IMR-90 (cell line): ENCODE results near the gene OGDHL. TPM values are rescaled to one million over a fixed set of nuclear protein-coding genes. Genes with fewer than 3 reads are reported as not detected.

Source experiments
- ATAC-seq: fragments of 200-7000 bp; cut with Tn5 transposase; 2 replicates; pipeline ENCODE4 v1.9.1; 2020; ENCODE audit warnings: low read depth, mild to moderate bottlenecking, moderate library complexity
- BruUV-seq: library from RNA; stranded (reverse); fragments of 400-500 nt; replicated peaks from 2 replicates; lab custom pipeline; 2021; lab: Mats Ljungman, UMichigan
- CTCF ChIA-PET: fragments of 300-600 bp; formaldehyde crosslinking; extraction: SDS; loops from one replicate; lab custom pipeline; 2021; ENCODE audit warnings: antibody characterized with exemption; lab: Yijun Ruan, JAX
- POLR2A ChIA-PET: fragments of 300-600 bp; sonication (Branson Sonifier 250); formaldehyde crosslinking; loops from one replicate; lab custom pipeline; 2022; ENCODE audit warnings: antibody characterized with exemption; ENCODE audit not compliant: unreplicated experiment; lab: Charles Lee
- DNase-seq: peaks from one replicate; pipeline ENCODE4 v3.0.0; 2013
- H2AFZ ChIP-seq: replicated peaks from 2 replicates; pipeline ENCODE3; 2013; ENCODE audit warnings: low read length, mild to moderate bottlenecking; ENCODE audit not compliant: poor library complexity
- H2AK5ac ChIP-seq: 2 replicates; pipeline ENCODE4 v1.6.1; 2013; ENCODE audit warnings: low read depth, low read length, inconsistent platforms
- H2AK9ac ChIP-seq: replicated peaks from 2 replicates; pipeline ENCODE3; 2013; ENCODE audit warnings: mild to moderate bottlenecking, low read depth, low read length, moderate library complexity; ENCODE audit not compliant: poor library complexity
- H2BK120ac ChIP-seq: 2 replicates; pipeline ENCODE4 v1.6.1; 2013; ENCODE audit warnings: low read depth, low read length, inconsistent platforms
- H2BK15ac ChIP-seq: 3 replicates; pipeline ENCODE4 v1.6.1; 2013; ENCODE audit warnings: low read depth, low read length, inconsistent platforms
- H2BK20ac ChIP-seq: 2 replicates; pipeline ENCODE4 v1.6.1; 2013; ENCODE audit warnings: low read depth, mild to moderate bottlenecking, inconsistent platforms, low read length, moderate library complexity
- H2BK5ac ChIP-seq: 2 replicates; pipeline ENCODE4 v1.6.1; 2013; ENCODE audit warnings: mild to moderate bottlenecking, low read depth, low read length, inconsistent platforms; ENCODE audit not compliant: poor library complexity, severe bottlenecking
- H3K14ac ChIP-seq: replicated peaks from 2 replicates; pipeline ENCODE4 v1.6.1; 2013; ENCODE audit warnings: low read depth, low read length, inconsistent platforms
- H3K18ac ChIP-seq: 2 replicates; pipeline ENCODE4 v1.6.1; 2013; ENCODE audit warnings: low read depth, low read length, control low read depth
- H3K23ac ChIP-seq: 2 replicates; pipeline ENCODE4 v1.6.1; 2013; ENCODE audit warnings: low read depth, low read length, inconsistent platforms
- H3K27ac ChIP-seq: 2 replicates; pipeline ENCODE4 v1.5.1; 2013; ENCODE audit warnings: mild to moderate bottlenecking, control low read depth, low read length; ENCODE audit not compliant: insufficient read depth
- H3K27me3 ChIP-seq: 2 replicates; pipeline ENCODE4 v1.6.1; 2013; ENCODE audit warnings: low read length; ENCODE audit not compliant: control insufficient read depth, insufficient read depth
- H3K36me3 ChIP-seq: 2 replicates; pipeline ENCODE4 v1.6.1; 2013; ENCODE audit warnings: low read length, mixed read lengths; ENCODE audit not compliant: control insufficient read depth, insufficient read depth
- H3K4ac ChIP-seq: 2 replicates; pipeline ENCODE4 v1.6.1; 2013; ENCODE audit warnings: low read depth, low read length, inconsistent platforms
- H3K4me1 ChIP-seq: 2 replicates; pipeline ENCODE4 v1.6.1; 2013; ENCODE audit warnings: low read length, mixed read lengths; ENCODE audit not compliant: control insufficient read depth, insufficient read depth
- H3K4me2 ChIP-seq: 2 replicates; pipeline ENCODE4 v1.6.1; 2013; ENCODE audit warnings: low read depth, mild to moderate bottlenecking, control low read depth, low read length, moderate library complexity
- H3K4me3 ChIP-seq: 2 replicates; pipeline ENCODE4 v1.5.1; 2013; ENCODE audit warnings: low read depth, mild to moderate bottlenecking, control low read depth, low read length, moderate library complexity; ENCODE audit not compliant: insufficient read depth
- H3K56ac ChIP-seq: 2 replicates; pipeline ENCODE4 v1.6.1; 2013; ENCODE audit warnings: low read length, inconsistent platforms; ENCODE audit not compliant: insufficient read depth; ENCODE audit errors: extremely low read depth
- H3K79me1 ChIP-seq, 2 experiments: 2 replicates each; pipeline ENCODE4 v1.6.1; 2013; ENCODE audit warnings: low read length in 2 of 2, inconsistent platforms in 1 of 2, low read depth in 1 of 2
- H3K9ac ChIP-seq: 2 replicates; pipeline ENCODE4 v1.6.1; 2013; ENCODE audit warnings: low read depth, low read length, control low read depth
- H3K9me1 ChIP-seq: 2 replicates; pipeline ENCODE4 v1.6.1; 2013; ENCODE audit warnings: low read length, inconsistent platforms; ENCODE audit not compliant: insufficient read depth
- H3K9me3 ChIP-seq: 2 replicates; pipeline ENCODE4 v1.6.1; 2013; ENCODE audit warnings: low read length; ENCODE audit not compliant: control insufficient read depth, insufficient read depth
- H4K20me1 ChIP-seq: 2 replicates; pipeline ENCODE4 v1.6.1; 2013; ENCODE audit warnings: low read length, inconsistent platforms; ENCODE audit not compliant: insufficient read depth
- H4K5ac ChIP-seq: 2 replicates; pipeline ENCODE4 v1.6.1; 2013; ENCODE audit warnings: mild to moderate bottlenecking, low read depth, low read length, control low read depth
- H4K8ac ChIP-seq, 2 experiments: 2 replicates each; pipeline ENCODE4 v1.6.1; 2013; ENCODE audit warnings: low read depth in 2 of 2, low read length in 2 of 2, control low read depth in 1 of 2, inconsistent platforms in 1 of 2
- H4K91ac ChIP-seq: 2 replicates; pipeline ENCODE4 v1.6.1; 2013; ENCODE audit warnings: low read depth, low read length, inconsistent platforms; ENCODE audit not compliant: insufficient read depth
- BHLHE40 ChIP-seq: fragments of 150-350 bp; IDR thresholded peaks from 2 replicates; pipeline ENCODE4 v1.6.1; 2016; ENCODE audit warnings: mild to moderate bottlenecking, low read depth, low read length
- CEBPB ChIP-seq: IDR thresholded peaks from 2 replicates; pipeline ENCODE4 v1.6.1; 2012; ENCODE audit warnings: low read depth, low read length, improper control_type of control experiment
- CHD1 ChIP-seq: IDR thresholded peaks from 2 replicates; pipeline ENCODE4 v1.6.1; 2012; ENCODE audit warnings: low read depth, low read length, improper control_type of control experiment
- CTCF ChIP-seq: conservative IDR thresholded peaks from 2 replicates; pipeline ENCODE4 v1.5.1; 2012; ENCODE audit warnings: mild to moderate bottlenecking, low read depth, low read length, improper control_type of control experiment
- ELK1 ChIP-seq: fragments of 150-350 bp; IDR thresholded peaks from 2 replicates; pipeline ENCODE4 v1.6.1; 2016; ENCODE audit warnings: low read depth, mild to moderate bottlenecking, low read length, moderate library complexity, borderline replicate concordance
- FOS ChIP-seq: fragments of 150-350 bp; IDR thresholded peaks from 2 replicates; pipeline ENCODE4 v1.6.1; 2016; ENCODE audit warnings: low read depth, low read length
- MAFK ChIP-seq: IDR thresholded peaks from 2 replicates; pipeline ENCODE4 v1.6.1; 2012; ENCODE audit warnings: low read depth, low read length, improper control_type of control experiment
- MAZ ChIP-seq: IDR thresholded peaks from 2 replicates; pipeline ENCODE4 v1.6.1; 2012; ENCODE audit warnings: low read depth, mild to moderate bottlenecking, low read length, improper control_type of control experiment, moderate library complexity, borderline replicate concordance
- MXI1 ChIP-seq: IDR thresholded peaks from 2 replicates; pipeline ENCODE4 v1.6.1; 2012; ENCODE audit warnings: low read depth, mild to moderate bottlenecking, low read length, moderate library complexity, borderline replicate concordance
- NFE2L2 ChIP-seq: fragments of 150-350 bp; IDR thresholded peaks from 2 replicates; pipeline ENCODE4 v1.6.1; 2016; ENCODE audit warnings: low read depth, mild to moderate bottlenecking, low read length
- POLR2A ChIP-seq: IDR thresholded peaks from 2 replicates; pipeline ENCODE4 v1.6.1; 2012; ENCODE audit warnings: mild to moderate bottlenecking, low read depth, low read length
- RAD21 ChIP-seq: IDR thresholded peaks from 2 replicates; pipeline ENCODE4 v1.6.1; 2012; ENCODE audit warnings: low read length, improper control_type of control experiment
- RCOR1 ChIP-seq: IDR thresholded peaks from 2 replicates; pipeline ENCODE4 v1.6.1; 2012; ENCODE audit warnings: mild to moderate bottlenecking, low read length, improper control_type of control experiment; ENCODE audit not compliant: insufficient replicate concordance
- RFX5 ChIP-seq: IDR thresholded peaks from 2 replicates; pipeline ENCODE4 v1.8.0; 2012; ENCODE audit warnings: low read depth, mild to moderate bottlenecking, low read length, moderate library complexity
- SMC3 ChIP-seq: fragments of 150-350 bp; IDR thresholded peaks from 2 replicates; pipeline ENCODE4 v1.6.1; 2016; ENCODE audit warnings: low read depth, mild to moderate bottlenecking, antibody characterized with exemption, low read length, moderate library complexity
- WGBS, 2 experiments: methylation state at CpG; one replicate each; pipeline versions ENCODE4 v1.1.5 to v1.1.7; 2013; ENCODE audit warnings: missing lambda C conversion rate in 2 of 2; ENCODE audit not compliant: insufficient read length in 1 of 2; ENCODE audit errors: extremely low coverage in 2 of 2; 5-methylcytosine and 5-hydroxymethylcytosine counted together
- dilution Hi-C: fragments of 300-500 bp; cut with HindIII; formaldehyde crosslinking; loops from one replicate; pipeline ENCODE4 v1.14.3; 2018; ENCODE audit warnings: low sequenced_read_pairs; ENCODE audit not compliant: unreplicated experiment
- in situ Hi-C: fragments of 300-500 bp; cut with MboI; formaldehyde crosslinking; loops from 3 replicates; pipeline ENCODE4 v1.14.3; 2019; ENCODE audit warnings: low sequenced_read_pairs, inconsistent platforms, mixed read lengths
- intact Hi-C: fragments of 100-400 bp; cut with micrococcal nuclease; formaldehyde crosslinking; loops from 2 replicates; pipeline ENCODE4 v1.10.0; 2022
- polyA plus RNA-seq, 3 experiments: library from polyadenylated mRNA; depleted of rRNA; stranded (reverse); fragments of >200 nt; gene quantifications; 2 replicates each; pipeline ENCODE4 v1.2.3, GENCODE V29; 2012; ENCODE audit warnings: low replicate concordance in 1 of 3
- total RNA-seq: library from RNA; depleted of rRNA; stranded (reverse); fragments of >200 nt; gene quantifications from 2 replicates; pipeline ENCODE4 v1.2.3, GENCODE V29; 2012
- TF ChIP-seq, protein P1 (sequence below): fragments of 150-350 bp; IDR thresholded peaks from 2 replicates; pipeline ENCODE4 v1.6.1; 2017; ENCODE audit warnings: mild to moderate bottlenecking, antibody characterized with exemption, low read length, low read depth

The OGDHL gene
- total and polyA plus RNA-seq, 2 of the 4 experiments (the other 2 are of a cell fraction): 0.18 to 0.27 TPM

DNA sequence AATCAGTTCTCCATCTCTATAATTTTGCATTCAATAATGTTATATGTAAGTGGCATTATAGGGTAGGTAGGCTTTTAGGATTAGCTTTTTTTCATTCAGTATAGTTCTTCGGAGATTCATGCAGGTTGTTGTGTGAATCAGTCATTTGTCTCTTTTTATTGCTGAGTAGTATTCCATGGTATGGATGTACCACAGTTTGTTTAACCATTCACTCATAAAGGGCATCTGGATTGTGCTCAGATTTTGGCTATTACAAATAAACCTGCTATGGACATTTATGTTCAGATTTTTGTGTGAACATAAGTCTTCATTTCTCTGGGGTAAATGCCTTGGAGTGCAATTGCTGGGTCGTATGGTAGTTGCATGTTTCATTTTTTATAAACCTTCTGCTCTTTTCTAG is 4.4 kb upstream of the OGDHL start:
- Histone ChIP-seq H3K9me3 (no peaks in the 10 kb centered on the region; the same call in 1 of the 2 replicates), H3K4me3 (no peak overlapping the region), H3K23ac (no peak overlapping the region), H3K27me3 (peaks cover 29% of the 10 kb centered on the region), H2AK9ac (no peak overlapping the region), H4K91ac (no peak overlapping the region), H4K20me1 (no peaks in the 10 kb centered on the region), H3K79me1 (no peaks in the 10 kb centered on the region), H2BK5ac (no peak overlapping the region), H3K14ac (no peak overlapping the region), H2BK20ac (no peak overlapping the region), H3K4me2 (no peak overlapping the region), H4K5ac (no peak overlapping the region), H3K56ac (no peak overlapping the region), H4K8ac (no peak overlapping the region), H2BK15ac (no peak overlapping the region), H2BK120ac (no peak overlapping the region), H3K36me3 (no peaks in the 10 kb centered on the region), H2AK5ac (no peak overlapping the region), H3K4ac (no peak overlapping the region), H3K4me1 (no peaks in the 10 kb centered on the region), H2AFZ (no peak overlapping the region), H3K18ac (no peak overlapping the region), H3K9ac (no peak overlapping the region), H3K9me1 (peaks cover 4% of the 10 kb centered on the region; the same call in 1 of the 2 replicates), H3K27ac (no peak overlapping the region)
- BruUV-seq: no TSS peak
- ChIA-PET POLR2A (interaction anchor here (0.5 kb wide), 1 partner anchor 10 kb away, joined by 3 read pairs; no protein-coding TSS in a partner anchor), CTCF (no interaction called here)
- in situ Hi-C loops: no loop called here
- DNase-seq (no peak), ATAC-seq (no peak)
- no CpG with 5 or more reads among the region's 2 CpGs for WGBS, 2 experiments
- intact Hi-C loops: no loop called here
- dilution Hi-C loops: no loop called here
- TF ChIP-seq RFX5: no peak
- TF ChIP-seq RAD21: no peak
- TF ChIP-seq, protein P1, sequence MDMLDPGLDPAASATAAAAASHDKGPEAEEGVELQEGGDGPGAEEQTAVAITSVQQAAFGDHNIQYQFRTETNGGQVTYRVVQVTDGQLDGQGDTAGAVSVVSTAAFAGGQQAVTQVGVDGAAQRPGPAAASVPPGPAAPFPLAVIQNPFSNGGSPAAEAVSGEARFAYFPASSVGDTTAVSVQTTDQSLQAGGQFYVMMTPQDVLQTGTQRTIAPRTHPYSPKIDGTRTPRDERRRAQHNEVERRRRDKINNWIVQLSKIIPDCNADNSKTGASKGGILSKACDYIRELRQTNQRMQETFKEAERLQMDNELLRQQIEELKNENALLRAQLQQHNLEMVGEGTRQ: no peak
- no peak for TF ChIP-seq POLR2A
- no peak for TF ChIP-seq MAZ
- TF ChIP-seq BHLHE40: no peak
- no peak for TF ChIP-seq ELK1
- no peak for TF ChIP-seq CTCF
- no peak for TF ChIP-seq FOS
- no peak for TF ChIP-seq MAFK
- TF ChIP-seq CEBPB: no peak
- no peak for TF ChIP-seq SMC3
- TF ChIP-seq CHD1: no peak
- TF ChIP-seq RCOR1: no peak
- TF ChIP-seq MXI1: no peak
- TF ChIP-seq NFE2L2: no peak
